ENCODE measurements around the gene SLC6A13. TPM values are rescaled to one million over a fixed set of nuclear protein-coding genes. Genes with fewer than 3 reads are reported as not detected.
"Not testable (repeated sequence)": the region's sequence is repeated elsewhere in the genome, so short reads cannot be mapped to it uniquely, and the experiment has no call there.

Gene SLC6A13
- polyA plus RNA-seq, 3 donors, result 39.9 to 64.9 (median 51.3) TPM

DNA sequence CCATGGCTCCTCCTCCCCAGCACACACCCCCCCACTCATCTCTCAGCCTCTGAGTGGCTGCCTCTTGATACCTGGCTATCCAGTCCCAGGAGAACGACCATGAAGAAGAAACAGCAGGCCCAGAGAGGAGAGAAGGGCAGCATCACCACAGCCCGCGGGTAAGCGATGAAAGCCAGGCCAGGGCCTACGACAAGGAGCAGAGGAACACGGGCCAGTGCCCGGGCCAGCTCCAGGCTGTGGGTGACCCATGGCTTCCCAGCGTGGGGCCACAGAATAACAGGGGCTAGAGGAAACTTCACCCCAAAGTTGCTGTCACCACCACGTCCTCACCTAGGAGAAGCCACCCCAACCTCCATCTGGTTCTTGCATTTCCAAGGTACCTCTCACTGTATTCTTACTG is 38.3 kb downstream of the SLC6A13 start:
- no peak for DNase-seq (ENCODE audit: extremely low read depth in 1 of 11, low read depth in 9 of 11, low spot score in 4 of 11)

- DNase-seq (ENCODE audit: extremely low read depth in 1 of 11, low read depth in 9 of 11, low spot score in 4 of 11), result no peak
These were observed 38.8 kb downstream of the SLC6A13 start for GRCh38 chr12:223841-224240.

DNA sequence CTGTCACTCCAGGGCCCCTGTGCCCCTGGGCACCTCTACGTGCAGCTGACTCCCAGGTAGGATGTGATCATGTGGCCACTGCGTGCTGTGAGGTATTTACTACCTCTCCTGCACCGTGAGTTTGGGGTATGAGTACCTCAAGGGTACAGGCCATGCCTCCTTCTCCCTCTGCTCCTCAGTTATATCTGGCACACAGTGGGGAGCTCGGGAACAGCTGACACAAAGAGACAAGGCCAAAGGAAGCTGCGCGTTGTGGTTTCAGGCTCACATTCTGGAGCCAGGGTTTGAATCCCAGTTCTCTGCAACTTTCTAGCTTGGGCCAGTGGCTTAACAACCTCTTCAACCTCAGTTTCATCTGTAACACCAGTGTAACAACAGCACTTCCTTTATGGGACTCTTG is 40.9 kb downstream of the SLC6A13 start:
- DNase-seq (ENCODE audit: extremely low read depth in 1 of 11, low read depth in 9 of 11, low spot score in 4 of 11), result no peak

DNA sequence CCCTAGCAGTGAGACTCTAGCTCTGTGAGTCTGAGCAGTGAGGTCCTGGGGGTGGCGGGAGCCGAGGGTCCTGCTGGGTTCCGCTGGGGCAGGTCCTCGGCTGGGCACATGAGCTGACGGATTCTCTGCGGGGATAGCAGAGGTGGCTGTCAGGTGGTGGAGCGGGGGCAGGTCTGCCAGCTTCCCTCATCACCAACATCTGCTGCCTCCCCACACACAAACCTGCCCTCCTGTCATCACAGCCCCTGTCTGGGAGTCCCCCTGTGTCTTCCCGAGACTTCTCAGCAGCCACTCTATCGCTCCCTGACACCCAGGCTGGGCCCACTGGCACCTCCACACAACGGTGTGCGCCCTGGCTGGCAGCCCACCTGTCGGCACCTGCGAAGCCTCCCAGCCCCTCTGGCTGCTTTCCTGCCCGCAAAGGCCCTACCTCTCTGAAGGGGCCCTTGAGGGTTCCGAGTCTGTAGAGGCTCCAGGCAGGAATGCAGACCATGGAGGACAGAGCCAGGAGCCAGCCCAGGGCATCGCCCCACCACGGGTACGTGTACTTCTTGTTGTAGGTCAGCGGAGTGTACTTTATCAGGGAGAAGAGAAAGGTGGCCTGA is 41.6 kb downstream of the SLC6A13 start:
- DNase-seq (ENCODE audit: extremely low read depth in 1 of 11, low read depth in 9 of 11, low spot score in 4 of 11), result no peak

GRCh38 chr12:220491-220890 is 42.1 kb downstream of the SLC6A13 start:
- no peak for DNase-seq (ENCODE audit: extremely low read depth in 1 of 11, low read depth in 9 of 11, low spot score in 4 of 11)

- peak in 5 of 11 donors; percentile 47 to 68 (median 56) for DNase-seq (ENCODE audit: extremely low read depth in 1 of 11, low read depth in 9 of 11, low spot score in 4 of 11)
These were observed 42.7 kb downstream of the SLC6A13 start for GRCh38 chr12:219891-220352.

GRCh38 chr12:218728-219590 is 43.7 kb downstream of the SLC6A13 start:
- no peak for DNase-seq (ENCODE audit: extremely low read depth in 1 of 11, low read depth in 9 of 11, low spot score in 4 of 11)

DNA sequence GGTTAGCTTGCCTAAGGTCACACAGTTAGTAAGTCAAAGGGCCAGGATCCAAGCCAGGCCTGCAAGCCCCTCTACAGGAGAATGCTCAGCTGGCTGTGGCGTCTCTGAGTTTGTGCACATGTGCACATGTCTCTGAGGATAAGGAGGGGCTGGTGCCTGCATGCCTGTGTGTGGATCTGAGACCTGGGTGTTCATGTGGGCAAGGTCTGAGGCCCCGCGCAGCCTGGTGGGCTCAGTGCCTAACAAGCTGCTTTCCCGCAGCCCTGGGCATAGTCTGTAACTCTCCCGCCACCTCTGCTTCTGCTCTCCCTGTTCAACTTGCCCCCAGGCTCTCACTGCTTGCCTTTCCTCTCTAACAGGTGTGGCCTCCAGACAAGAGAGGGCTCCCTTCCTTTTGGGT is 44.4 kb downstream of the SLC6A13 start:
- no peak for DNase-seq (ENCODE audit: extremely low read depth in 1 of 11, low read depth in 9 of 11, low spot score in 4 of 11)

DNA sequence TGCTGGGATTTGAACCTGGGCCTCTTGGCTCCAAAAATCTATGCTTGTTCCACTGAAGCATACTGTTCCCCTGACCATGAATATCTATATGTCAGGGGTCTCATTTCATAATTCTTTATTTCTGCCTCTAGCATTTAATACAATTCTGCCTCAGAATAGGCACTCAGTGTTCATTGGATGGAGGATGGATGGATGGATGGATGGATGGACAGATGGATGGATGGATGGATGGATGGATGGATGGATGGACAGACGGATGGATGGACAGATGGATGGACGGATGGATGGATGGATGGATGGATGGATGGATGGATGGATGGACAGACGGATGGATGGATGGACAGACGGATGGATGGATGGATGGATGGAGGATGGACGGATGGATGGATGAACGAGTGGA is 45.6 kb downstream of the SLC6A13 start:
- not testable (repeated sequence) for DNase-seq (ENCODE audit: extremely low read depth in 1 of 11, low read depth in 9 of 11, low spot score in 4 of 11)

DNA sequence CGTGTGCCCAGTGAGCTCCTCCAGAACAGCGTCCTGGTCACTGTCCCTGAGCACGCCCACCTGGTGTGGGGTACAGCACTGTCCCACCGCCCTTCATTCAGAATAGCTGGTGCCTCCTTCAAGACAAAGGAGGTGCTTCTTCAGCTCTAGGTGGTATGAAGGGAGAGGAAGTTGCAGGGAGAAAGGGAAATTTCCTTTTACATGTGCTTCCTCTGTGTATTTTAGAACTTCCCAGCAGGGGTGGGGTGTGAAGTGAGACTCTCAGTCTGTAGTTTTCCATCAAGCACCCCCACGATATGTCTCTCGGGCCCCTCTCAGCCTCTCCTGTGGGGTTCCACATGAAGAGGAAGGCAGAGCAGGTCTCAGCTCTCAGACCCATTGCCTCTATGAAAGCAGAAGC is 47.5 kb downstream of the SLC6A13 start:
- no peak for DNase-seq (ENCODE audit: extremely low read depth in 1 of 11, low read depth in 9 of 11, low spot score in 4 of 11)

GRCh38 chr12:214003-214741 is 48.5 kb downstream of the SLC6A13 start, which contains the start of gene SLC6A12:
Gene SLC6A12, minus strand, starts transcription at chr12:214157. Its CDS starts 4,171 bp downstream, at chr12:209986.
- no peak for DNase-seq (ENCODE audit: extremely low read depth in 1 of 11, low read depth in 9 of 11, low spot score in 4 of 11)

GRCh38 chr12:213527-213932 is 49.1 kb downstream of the SLC6A13 start:
- no peak for DNase-seq (ENCODE audit: extremely low read depth in 1 of 11, low read depth in 9 of 11, low spot score in 4 of 11)

- peak in 4 of 11 donors; percentile 52 to 71 (median 66) for DNase-seq (ENCODE audit: extremely low read depth in 1 of 11, low read depth in 9 of 11, low spot score in 4 of 11)
These were observed 49.7 kb downstream of the SLC6A13 start for GRCh38 chr12:212715-213526.

DNA sequence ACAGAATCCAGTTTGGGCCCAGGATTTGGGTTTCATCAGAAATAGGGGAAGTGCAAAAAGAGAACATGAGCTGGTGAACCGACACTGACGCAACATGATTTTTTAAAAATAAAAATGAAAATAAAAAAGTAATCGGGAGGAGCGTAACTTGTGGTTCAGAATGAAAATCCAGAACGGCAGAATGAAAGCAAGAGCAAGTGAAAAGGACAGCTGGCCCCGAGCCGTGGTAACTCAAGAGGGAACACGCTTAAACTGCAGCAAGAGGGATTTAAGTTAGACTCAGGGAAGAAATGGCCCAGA is 50.3 kb downstream of the SLC6A13 start:
- DNase-seq (ENCODE audit: extremely low read depth in 1 of 11, low read depth in 9 of 11, low spot score in 4 of 11), result no peak

DNA sequence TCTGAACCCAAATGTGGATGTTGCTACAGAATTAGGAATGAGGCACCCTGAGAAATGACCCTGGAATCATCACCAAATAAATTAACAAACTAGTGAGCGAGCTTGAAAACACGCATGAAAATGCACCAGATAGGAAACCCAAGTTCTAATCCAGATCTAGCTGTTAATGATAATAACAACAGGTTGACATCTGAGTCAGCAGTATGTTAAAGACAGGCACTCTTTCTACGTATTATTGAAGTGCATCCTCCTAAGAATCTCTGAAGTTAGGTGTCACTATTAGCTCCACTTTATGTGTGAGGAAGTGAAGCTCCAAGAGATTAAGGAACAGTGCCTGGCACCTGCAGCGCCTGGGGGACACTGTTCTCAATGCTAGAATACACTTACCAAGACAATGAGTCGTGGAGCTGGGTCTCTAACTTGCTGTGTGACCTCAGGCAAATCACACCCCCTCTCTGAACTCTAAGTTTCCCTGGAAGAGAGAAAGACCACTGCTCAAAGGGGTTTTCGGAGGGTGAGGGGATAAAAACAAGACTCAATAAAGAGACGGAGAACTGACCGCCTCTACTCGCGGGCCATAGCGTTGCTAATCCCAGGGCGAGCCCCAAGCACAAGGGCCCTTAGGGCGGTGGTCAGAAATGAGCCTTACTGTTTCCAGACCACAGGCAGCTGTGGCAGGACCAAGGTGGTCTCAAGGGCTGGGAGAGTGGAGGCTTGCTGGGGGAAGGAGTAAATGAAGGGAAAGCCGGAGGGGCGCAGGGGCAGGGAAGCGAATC is 50.8 kb downstream of the SLC6A13 start:
- DNase-seq (ENCODE audit: extremely low read depth in 1 of 11, low read depth in 9 of 11, low spot score in 4 of 11), result no peak

GRCh38 chr12:211142-211465 is 51.5 kb downstream of the SLC6A13 start:
- no peak for DNase-seq (ENCODE audit: extremely low read depth in 1 of 11, low read depth in 9 of 11, low spot score in 4 of 11)

DNA sequence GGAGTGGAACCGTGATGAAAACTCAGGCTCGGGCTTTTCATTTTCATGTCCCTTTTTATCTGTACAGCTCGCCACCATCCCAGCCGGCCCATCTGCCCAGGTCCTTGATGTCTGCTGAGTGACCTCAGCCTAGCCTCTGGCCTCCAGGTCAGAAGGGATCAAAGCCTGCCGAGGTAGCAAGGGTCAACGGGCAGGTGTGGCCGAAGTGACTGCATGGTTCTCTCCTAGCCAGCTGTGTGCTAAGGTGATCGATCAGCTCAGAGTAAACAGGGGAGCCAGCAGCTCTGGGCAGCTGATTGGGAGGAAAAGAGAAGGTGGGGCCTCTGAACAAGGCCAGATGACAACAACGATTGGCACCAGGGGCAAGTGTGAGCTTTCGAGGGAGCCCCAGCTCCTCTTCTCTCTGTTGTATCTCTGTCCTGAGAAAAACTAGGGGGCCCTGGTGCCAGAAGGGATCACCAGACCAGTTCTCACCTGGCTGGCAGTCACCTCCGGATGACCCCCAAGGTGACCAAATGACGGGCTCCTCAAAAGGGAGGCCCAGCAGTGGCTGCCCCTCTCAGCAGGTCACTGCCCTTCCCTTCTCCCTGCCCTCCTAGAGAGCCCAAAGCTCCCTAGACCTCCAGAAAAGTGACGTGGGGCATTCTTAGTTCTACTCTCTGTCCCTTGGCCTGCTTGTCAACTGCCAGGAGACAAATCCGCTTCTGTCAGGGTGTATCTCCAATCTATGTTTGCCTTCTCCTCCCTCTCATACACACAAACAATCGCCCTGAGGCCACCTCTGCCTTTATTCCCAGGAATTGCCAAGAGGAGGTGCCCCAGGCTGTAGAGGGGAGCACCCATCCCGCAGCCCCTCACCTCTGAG is 52.1 kb downstream of the SLC6A13 start:
- DNase-seq (ENCODE audit: extremely low read depth in 1 of 11, low read depth in 9 of 11, low spot score in 4 of 11), result no peak

DNA sequence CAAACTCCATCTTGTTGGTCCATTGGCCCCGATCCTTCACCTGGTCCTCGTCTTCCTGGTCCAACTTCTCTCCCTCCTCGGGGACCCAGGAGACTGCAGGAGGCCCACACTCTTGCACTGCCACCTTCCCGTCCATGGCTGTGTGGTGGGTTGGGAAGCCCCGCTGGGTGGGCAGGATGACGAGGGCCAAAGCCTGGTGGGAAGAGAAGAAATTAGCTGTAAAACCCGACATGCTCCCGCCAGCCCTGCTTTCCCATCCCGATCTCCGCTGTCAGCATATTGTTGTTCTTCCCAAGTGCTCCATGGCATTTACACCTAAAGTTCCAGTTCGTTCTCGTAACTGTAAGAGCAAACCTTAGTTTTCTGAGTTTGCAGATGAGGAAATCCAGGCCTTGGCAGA is 52.8 kb downstream of the SLC6A13 start:
- no peak for DNase-seq (ENCODE audit: extremely low read depth in 1 of 11, low read depth in 9 of 11, low spot score in 4 of 11)
